GM18873 (cell line): ENCODE results near the gene TAGAP.
A peak's percentile ranks its signal among the peaks of the same experiment; 100 is the strongest.
"Not testable (repeated sequence)": the region's sequence is repeated elsewhere in the genome, so short reads cannot be mapped to it uniquely, and the experiment has no call there.

Experiments
- ATAC-seq: cut with Tn5 transposase; IDR thresholded peaks from one replicate; pipeline ENCODE4 v1.9.1; 2021; ENCODE audit warnings: mild to moderate bottlenecking, moderate library complexity, moderate number of reproducible peaks; ENCODE audit not compliant: unreplicated experiment, low FRiP score

The TAGAP gene

GRCh38 chr6:159047891-159048685, 3.3 kb upstream of the TAGAP start:
- no peak for ATAC-seq

- ATAC-seq: no peak
Observed at GRCh38 chr6:159045801-159046200, 1.0 kb upstream of the TAGAP start.

- ATAC-seq: no peak
Observed at GRCh38 chr6:159043947-159044346, 844 bp downstream of the TAGAP start.

- ATAC-seq: no peak
Observed at GRCh38 chr6:159043251-159043650, 1.5 kb downstream of the TAGAP start.

GRCh38 chr6:159042826-159043181, 2.0 kb downstream of the TAGAP start:
- ATAC-seq: no peak

- ATAC-seq: peak; percentile 36
Observed at GRCh38 chr6:159042003-159042825, 2.6 kb downstream of the TAGAP start.

GRCh38 chr6:159041181-159041580, 3.6 kb downstream of the TAGAP start:
- no peak for ATAC-seq

- no peak for ATAC-seq
Observed at GRCh38 chr6:159039885-159040258, 4.9 kb downstream of the TAGAP start.

GRCh38 chr6:159038914-159039884, 5.6 kb downstream of the TAGAP start:
- peak; percentile 82 for ATAC-seq

- not testable (repeated sequence) for ATAC-seq
Observed at GRCh38 chr6:159038318-159038717, 6.5 kb downstream of the TAGAP start.

- ATAC-seq: no peak
Observed at GRCh38 chr6:159037756-159038290, 7.0 kb downstream of the TAGAP start.

GRCh38 chr6:159036673-159037072, 8.1 kb downstream of the TAGAP start:
- ATAC-seq: no peak

- no peak for ATAC-seq
Observed at GRCh38 chr6:159035891-159036290, 8.9 kb downstream of the TAGAP start.

- no peak for ATAC-seq
Observed at GRCh38 chr6:159033160-159034049, 11.4 kb downstream of the TAGAP start.

- no peak for ATAC-seq
Observed at GRCh38 chr6:159031846-159032245, 12.9 kb downstream of the TAGAP start.

- ATAC-seq: no peak
Observed at GRCh38 chr6:159030168-159030567, 14.6 kb downstream of the TAGAP start.

- ATAC-seq: not testable (repeated sequence)
Observed at GRCh38 chr6:159025224-159025623, 19.6 kb downstream of the TAGAP start.

- ATAC-seq: no peak
Observed at GRCh38 chr6:159023893-159024292, 20.9 kb downstream of the TAGAP start.

GRCh38 chr6:159020011-159020410, 24.8 kb downstream of the TAGAP start:
- no peak for ATAC-seq
